ENCODE results near the gene BCL7A. TPM values are rescaled to one million over a fixed set of nuclear protein-coding genes. Genes with fewer than 3 reads are reported as not detected.
A peak's percentile ranks its signal among the peaks of the same experiment; 100 is the strongest.

Gene BCL7A
- total RNA-seq, 1 donor from 2014 or later = 12.4 TPM

- DNase-seq (ENCODE audit: low read depth) = no peak
- no peak overlapping the region for H3K4me3 ChIP-seq (ENCODE audit: low read depth, low read length)
- no peak for TF ChIP-seq CTCF (conservative IDR thresholded peaks at IDR 0.05; ENCODE audit: low read depth, low read length)
Observed at GRCh38 chr12:121990692-121991603, 30.7 kb upstream of the BCL7A start.

- TF ChIP-seq CTCF (conservative IDR thresholded peaks at IDR 0.05; ENCODE audit: low read depth, low read length) = no peak
- peak; percentile 97 for DNase-seq (ENCODE audit: low read depth)
- peak overlapping the region; percentile 0 for H3K4me3 ChIP-seq (ENCODE audit: low read depth, low read length)
Observed at GRCh38 chr12:121992059-121992879, 29.4 kb upstream of the BCL7A start.

GRCh38 chr12:121996050-121996944, 25.4 kb upstream of the BCL7A start:
- no peak overlapping the region for H3K4me3 ChIP-seq (ENCODE audit: low read depth, low read length)
- peak; percentile 26 for DNase-seq (ENCODE audit: low read depth)
- TF ChIP-seq CTCF (conservative IDR thresholded peaks at IDR 0.05; ENCODE audit: low read depth, low read length) = no peak

- no peak for TF ChIP-seq CTCF (conservative IDR thresholded peaks at IDR 0.05; ENCODE audit: low read depth, low read length)
- H3K4me3 ChIP-seq (ENCODE audit: low read depth, low read length) = no peak overlapping the region
- no peak for DNase-seq (ENCODE audit: low read depth)
Observed at GRCh38 chr12:121996945-121997612, 24.6 kb upstream of the BCL7A start.

GRCh38 chr12:122001466-122002209, 20.0 kb upstream of the BCL7A start:
- H3K4me3 ChIP-seq (ENCODE audit: low read depth, low read length) = no peak overlapping the region
- no peak for TF ChIP-seq CTCF (conservative IDR thresholded peaks at IDR 0.05; ENCODE audit: low read depth, low read length)
- no peak for DNase-seq (ENCODE audit: low read depth)
